HG02938 (cell line): ENCODE results near the gene ATG7.

Experiments used
- ATAC-seq: cut with Tn5 transposase; IDR thresholded peaks from one replicate; pipeline ENCODE4 v1.9.1; 2021; ENCODE audit warnings: mild to moderate bottlenecking, moderate library complexity; ENCODE audit not compliant: unreplicated experiment

ATG7 gene

GRCh38 chr3:11602239-11602840 lies 330.1 kb downstream of the ATG7 start:
- no peak for ATAC-seq

GRCh38 chr3:11602886-11603527 lies 330.8 kb downstream of the ATG7 start:
- ATAC-seq: no peak

DNA sequence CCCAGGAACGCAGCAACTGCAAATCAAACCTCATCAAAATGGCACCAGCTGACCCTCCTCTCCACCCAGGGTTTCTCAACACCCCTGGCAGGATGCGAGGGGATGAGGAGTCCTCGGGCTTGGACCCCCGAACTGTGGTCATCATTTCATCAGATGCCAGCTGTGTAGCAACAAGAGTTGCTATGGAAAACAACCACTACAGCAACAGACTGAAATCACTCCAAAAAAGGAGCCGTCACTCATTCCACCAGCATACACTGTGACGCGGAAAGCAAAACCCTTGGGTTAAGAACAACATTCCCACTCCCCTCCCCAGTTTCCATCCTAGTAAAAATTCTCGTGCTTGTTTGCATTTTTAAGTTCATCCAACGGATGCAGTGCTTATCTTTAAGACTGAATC lies 331.4 kb downstream of the ATG7 start:
- ATAC-seq: no peak

DNA sequence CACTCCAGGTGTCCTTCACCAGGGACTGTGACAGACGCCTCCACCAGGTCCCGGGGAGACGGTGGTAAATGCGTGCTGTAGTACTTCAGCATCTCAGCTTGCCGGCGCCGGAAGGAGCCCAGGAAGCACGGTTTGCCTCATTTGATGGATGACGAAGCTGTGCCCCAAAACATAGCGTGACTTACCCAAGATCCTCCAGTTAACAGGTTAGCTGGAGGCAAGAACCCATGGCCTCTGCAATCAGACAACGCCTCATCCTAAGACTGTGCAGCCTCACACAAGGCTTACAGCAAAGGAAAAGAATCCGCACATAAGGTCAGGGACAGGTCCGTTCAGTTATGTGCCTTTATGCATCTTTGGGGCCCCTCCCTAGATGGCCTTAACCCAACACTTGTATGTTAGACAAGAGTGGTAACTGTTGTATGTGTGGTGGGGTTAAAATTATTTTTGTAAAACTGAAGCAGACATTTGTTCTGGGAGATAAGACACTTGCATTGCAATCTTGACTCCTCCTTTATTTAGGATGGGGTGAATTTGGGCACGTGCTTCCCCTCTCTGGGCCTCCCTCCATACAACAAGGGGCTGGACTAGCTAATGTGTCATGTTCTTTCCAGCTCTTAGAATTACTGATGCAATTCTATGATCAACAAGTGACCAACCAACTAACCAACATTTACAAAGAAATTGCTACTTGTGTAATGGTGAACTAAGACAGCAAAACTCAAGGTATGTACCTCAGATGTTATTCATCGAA lies 332.1 kb downstream of the ATG7 start:
- ATAC-seq: no peak

DNA sequence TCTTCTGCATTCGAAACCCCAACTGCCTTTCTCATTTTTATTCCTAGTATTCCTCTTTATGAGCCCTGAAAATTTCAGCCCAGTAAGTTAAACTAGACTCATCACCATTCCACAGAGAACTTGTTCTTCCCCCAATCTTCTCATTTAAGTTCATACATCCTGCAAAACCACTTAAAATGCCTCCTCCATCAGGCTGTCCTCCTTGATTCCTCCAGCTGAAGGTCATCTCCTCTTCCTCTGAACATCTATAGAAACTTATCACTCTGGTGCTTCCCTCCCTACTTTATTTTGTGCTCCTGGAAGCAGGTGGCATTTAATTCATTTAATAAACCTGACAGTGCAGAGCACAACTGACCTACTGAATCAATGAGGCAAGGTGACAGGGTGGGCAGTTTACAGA lies 333.2 kb downstream of the ATG7 start:
- ATAC-seq: no peak

GRCh38 chr3:11606090-11606784 lies 334.0 kb downstream of the ATG7 start:
- ATAC-seq: no peak

DNA sequence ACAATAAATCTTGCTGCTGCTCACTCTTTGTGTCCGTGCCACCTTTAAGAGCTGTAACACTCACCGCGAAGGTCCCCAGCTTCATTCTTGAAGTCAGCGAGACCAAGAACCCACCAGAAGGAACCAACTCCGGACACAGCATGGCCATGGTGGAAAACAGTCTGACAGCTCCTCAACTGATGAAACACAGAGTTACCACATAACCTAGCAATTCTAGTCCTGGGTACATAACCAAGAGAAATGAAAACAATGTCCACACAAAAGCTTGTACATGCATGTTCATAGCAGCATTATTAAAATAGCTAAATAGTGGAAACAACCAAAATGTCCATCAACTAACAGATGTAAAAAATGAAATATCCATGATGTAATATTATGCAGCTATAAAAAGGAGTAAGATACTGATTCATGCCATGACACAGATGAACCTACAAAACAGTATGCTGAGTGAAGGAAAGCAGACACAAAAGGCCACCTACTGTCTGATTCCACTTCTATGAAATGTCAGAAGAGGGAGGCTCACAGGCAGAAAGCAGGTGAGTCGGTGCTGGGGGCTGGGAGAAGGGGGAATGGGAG lies 334.8 kb downstream of the ATG7 start:
- ATAC-seq: no peak
